PC-3 (cell line): ENCODE measurements around the gene JAG2.

Experiments
- EZH2 ChIP-seq: fragments of 300-600 bp; sonication (generic); IDR thresholded peaks from one replicate; pipeline ENCODE4 v1.6.1; 2017; ENCODE audit warnings: antibody characterized with exemption, mild to moderate bottlenecking, low read length; ENCODE audit not compliant: unreplicated experiment
- TF ChIP-seq, protein P1 (sequence below): fragments of 300-600 bp; sonication (generic); conservative IDR thresholded peaks from 2 replicates; pipeline ENCODE4 v1.5.1; 2017; ENCODE audit warnings: antibody characterized with exemption, low read depth, mild to moderate bottlenecking, low read length

- TF ChIP-seq, protein P1, sequence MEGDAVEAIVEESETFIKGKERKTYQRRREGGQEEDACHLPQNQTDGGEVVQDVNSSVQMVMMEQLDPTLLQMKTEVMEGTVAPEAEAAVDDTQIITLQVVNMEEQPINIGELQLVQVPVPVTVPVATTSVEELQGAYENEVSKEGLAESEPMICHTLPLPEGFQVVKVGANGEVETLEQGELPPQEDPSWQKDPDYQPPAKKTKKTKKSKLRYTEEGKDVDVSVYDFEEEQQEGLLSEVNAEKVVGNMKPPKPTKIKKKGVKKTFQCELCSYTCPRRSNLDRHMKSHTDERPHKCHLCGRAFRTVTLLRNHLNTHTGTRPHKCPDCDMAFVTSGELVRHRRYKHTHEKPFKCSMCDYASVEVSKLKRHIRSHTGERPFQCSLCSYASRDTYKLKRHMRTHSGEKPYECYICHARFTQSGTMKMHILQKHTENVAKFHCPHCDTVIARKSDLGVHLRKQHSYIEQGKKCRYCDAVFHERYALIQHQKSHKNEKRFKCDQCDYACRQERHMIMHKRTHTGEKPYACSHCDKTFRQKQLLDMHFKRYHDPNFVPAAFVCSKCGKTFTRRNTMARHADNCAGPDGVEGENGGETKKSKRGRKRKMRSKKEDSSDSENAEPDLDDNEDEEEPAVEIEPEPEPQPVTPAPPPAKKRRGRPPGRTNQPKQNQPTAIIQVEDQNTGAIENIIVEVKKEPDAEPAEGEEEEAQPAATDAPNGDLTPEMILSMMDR: no peak
- TF ChIP-seq EZH2: no peak
These were observed 18.6 kb downstream of the JAG2 start for GRCh38 chr14:105150026-105150367.
